Trophoblast cell (in vitro differentiated cells and primary cell): ENCODE results near the gene MED12L.
A peak's percentile ranks its signal among the peaks of the same experiment; 100 is the strongest.

Experiments
- DNase-seq, 2 donors: peaks; one replicate each; pipeline ENCODE4 v3.0.0-alpha.2; 2016
- H2AFZ ChIP-seq: 2 replicates; pipeline ENCODE4 v1.6.1; 2013; ENCODE audit warnings: low read length, moderate library complexity, mild to moderate bottlenecking; ENCODE audit not compliant: insufficient read depth, poor library complexity
- H2AK5ac ChIP-seq: 2 replicates; pipeline ENCODE4 v1.6.1; 2013; ENCODE audit warnings: mild to moderate bottlenecking, low read length
- H2BK120ac ChIP-seq: 2 replicates; pipeline ENCODE4 v1.6.1; 2013; ENCODE audit warnings: low read length, mild to moderate bottlenecking, moderate library complexity; ENCODE audit not compliant: insufficient read depth, poor library complexity
- H2BK12ac ChIP-seq: 2 replicates; pipeline ENCODE4 v1.6.1; 2013; ENCODE audit warnings: mild to moderate bottlenecking, low read length, moderate library complexity
- H2BK5ac ChIP-seq: 2 replicates; pipeline ENCODE4 v1.6.1; 2013; ENCODE audit warnings: low read length, low read depth, moderate library complexity, mild to moderate bottlenecking; ENCODE audit not compliant: poor library complexity
- H3K14ac ChIP-seq: 2 replicates; pipeline ENCODE4 v1.6.1; 2013; ENCODE audit warnings: mild to moderate bottlenecking, low read length
- H3K18ac ChIP-seq: 2 replicates; pipeline ENCODE4 v1.6.1; 2013; ENCODE audit warnings: mild to moderate bottlenecking, low read length
- H3K23ac ChIP-seq: 2 replicates; pipeline ENCODE4 v1.6.1; 2013; ENCODE audit warnings: low read length
- H3K27ac ChIP-seq: 2 replicates; pipeline ENCODE4 v1.5.1; 2013; ENCODE audit warnings: low read depth, mild to moderate bottlenecking, inconsistent platforms, low read length, moderate library complexity
- H3K27me3 ChIP-seq: 2 replicates; pipeline ENCODE4 v1.6.1; 2013; ENCODE audit warnings: inconsistent platforms, mild to moderate bottlenecking, low read length, moderate library complexity; ENCODE audit not compliant: insufficient read depth
- H3K36me3 ChIP-seq, 2 experiments: 1 replicate in 1 of 2; 2 replicates in 1 of 2; pipeline ENCODE4 v1.6.1; 2013; ENCODE audit warnings: low read length in 2 of 2, mild to moderate bottlenecking in 2 of 2, moderate library complexity in 1 of 2; ENCODE audit not compliant: insufficient read depth in 2 of 2, control insufficient read depth in 1 of 2
- H3K4ac ChIP-seq: 2 replicates; pipeline ENCODE4 v1.6.1; 2013; ENCODE audit warnings: low read depth, mild to moderate bottlenecking, low read length, moderate library complexity
- H3K4me1 ChIP-seq, 2 experiments: 1 replicate in 1 of 2; 2 replicates in 1 of 2; pipeline ENCODE4 v1.6.1; 2013; ENCODE audit warnings: low read length in 2 of 2, mild to moderate bottlenecking in 2 of 2, moderate library complexity in 1 of 2; ENCODE audit not compliant: insufficient read depth in 2 of 2, control insufficient read depth in 1 of 2
- H3K4me2 ChIP-seq: 2 replicates; pipeline ENCODE4 v1.6.1; 2013; ENCODE audit warnings: inconsistent platforms, mild to moderate bottlenecking, low read length, moderate library complexity
- H3K4me3 ChIP-seq: 2 replicates; pipeline ENCODE4 v1.5.1; 2013; ENCODE audit warnings: mild to moderate bottlenecking, low read depth, low read length, inconsistent platforms
- H3K79me1 ChIP-seq: one replicate; pipeline ENCODE4 v1.6.1; 2013; ENCODE audit warnings: low read length
- H3K79me2 ChIP-seq: 2 replicates; pipeline ENCODE4 v1.6.1; 2013; ENCODE audit warnings: low read length, mild to moderate bottlenecking; ENCODE audit not compliant: control insufficient read depth, insufficient read depth, poor library complexity
- H3K9ac ChIP-seq: 2 replicates; pipeline ENCODE4 v1.6.1; 2013; ENCODE audit warnings: mild to moderate bottlenecking, low read length
- H3K9me3 ChIP-seq: 2 replicates; pipeline ENCODE4 v1.6.1; 2013; ENCODE audit warnings: low read depth, mild to moderate bottlenecking, control low read depth, inconsistent platforms, low read length; ENCODE audit not compliant: insufficient read depth
- H4K12ac ChIP-seq: 2 replicates; pipeline ENCODE4 v1.6.1; 2013; ENCODE audit warnings: low read depth, mild to moderate bottlenecking, low read length, moderate library complexity
- H4K8ac ChIP-seq: 2 replicates; pipeline ENCODE4 v1.6.1; 2013; ENCODE audit warnings: low read depth, mild to moderate bottlenecking, low read length, moderate library complexity
- H4K91ac ChIP-seq: one replicate; pipeline ENCODE4 v1.6.1; 2013; ENCODE audit warnings: low read depth, mild to moderate bottlenecking, low read length, moderate library complexity
- WGBS: extraction: QIAGEN DNeasy Blood & Tissue Kit; methylation state at CpG from one replicate; pipeline ENCODE4 v1.1.7; 2013; ENCODE audit warnings: missing lambda C conversion rate; ENCODE audit not compliant: insufficient read length, insufficient coverage; ENCODE audit errors: extremely low coverage; 5-methylcytosine and 5-hydroxymethylcytosine counted together

MED12L gene

GRCh38 chr3:151382671-151383070 is 297.2 kb downstream of the MED12L start:
- no peak overlapping the region for H2BK120ac ChIP-seq
- no peaks in the 10 kb centered on the region for H3K4me1 ChIP-seq
- peaks cover 8 to 20% of the 10 kb centered on the region in 2 experiments for H3K36me3 ChIP-seq
- no peaks in the 10 kb centered on the region for H3K79me1 ChIP-seq
- no peak overlapping the region for H3K27ac ChIP-seq
- H2AK5ac ChIP-seq = no peak overlapping the region
- no peak overlapping the region for H2AFZ ChIP-seq
- H3K79me2 ChIP-seq = no peaks in the 10 kb centered on the region
- H3K9ac ChIP-seq = no peak overlapping the region
- no peak overlapping the region for H3K4me3 ChIP-seq
- no peak overlapping the region for H2BK5ac ChIP-seq
- H3K27me3 ChIP-seq = no peaks in the 10 kb centered on the region
- no peak overlapping the region for H3K14ac ChIP-seq
- DNase-seq = no peak
- H4K12ac ChIP-seq = no peak overlapping the region
- no CpG with 5 or more reads among the region's 5 CpGs for WGBS
- H3K23ac ChIP-seq = no peak overlapping the region
- no peak overlapping the region for H2BK12ac ChIP-seq
- no peak overlapping the region for H3K18ac ChIP-seq
- no peak overlapping the region for H3K4me2 ChIP-seq
- H4K91ac ChIP-seq = no peak overlapping the region
- H3K4ac ChIP-seq = no peak overlapping the region
- H3K9me3 ChIP-seq = no peaks in the 10 kb centered on the region
- H4K8ac ChIP-seq = no peak overlapping the region

GRCh38 chr3:151383111-151383510 is 297.6 kb downstream of the MED12L start:
- Histone ChIP-seq H4K8ac (no peak overlapping the region), H3K79me1 (no peaks in the 10 kb centered on the region), H3K27ac (no peak overlapping the region), H3K14ac (no peak overlapping the region), H2BK120ac (peak overlapping the region; percentile 33), H3K9me3 (no peaks in the 10 kb centered on the region), H3K4ac (no peak overlapping the region), H4K12ac (no peak overlapping the region), H3K27me3 (no peaks in the 10 kb centered on the region), H2AFZ (no peak overlapping the region), H3K18ac (no peak overlapping the region), H3K4me1 (no peaks in the 10 kb centered on the region), H4K91ac (no peak overlapping the region), H2BK12ac (peak overlapping the region; percentile 58), H3K4me3 (no peak overlapping the region), H3K4me2 (no peak overlapping the region), H3K79me2 (no peaks in the 10 kb centered on the region), H3K36me3 (peaks cover 8 to 21% of the 10 kb centered on the region in 2 experiments), H3K23ac (no peak overlapping the region), H2AK5ac (no peak overlapping the region), H2BK5ac (peak overlapping the region; percentile 49), H3K9ac (no peak overlapping the region)
- DNase-seq = no peak
- no CpG with 5 or more reads among the region's 2 CpGs for WGBS

GRCh38 chr3:151383956-151384355 is 298.5 kb downstream of the MED12L start:
- no peak overlapping the region for H3K4ac ChIP-seq
- no peak overlapping the region for H3K9ac ChIP-seq
- no peak overlapping the region for H2AK5ac ChIP-seq
- no peak overlapping the region for H3K4me2 ChIP-seq
- no peak overlapping the region for H2AFZ ChIP-seq
- no peak overlapping the region for H4K12ac ChIP-seq
- H3K27ac ChIP-seq = no peak overlapping the region
- H3K9me3 ChIP-seq = no peaks in the 10 kb centered on the region
- no peak for DNase-seq
- H2BK5ac ChIP-seq = no peak overlapping the region
- H3K36me3 ChIP-seq = peaks cover 8 to 21% of the 10 kb centered on the region in 2 experiments
- H3K4me3 ChIP-seq = no peak overlapping the region
- no CpG with 5 or more reads among the region's 3 CpGs for WGBS
- no peak overlapping the region for H3K14ac ChIP-seq
- no peak overlapping the region for H2BK12ac ChIP-seq
- no peak overlapping the region for H4K8ac ChIP-seq
- H2BK120ac ChIP-seq = no peak overlapping the region
- H3K79me2 ChIP-seq = no peaks in the 10 kb centered on the region
- no peak overlapping the region for H3K23ac ChIP-seq
- H4K91ac ChIP-seq = no peak overlapping the region
- no peaks in the 10 kb centered on the region for H3K27me3 ChIP-seq
- H3K4me1 ChIP-seq = no peaks in the 10 kb centered on the region
- H3K18ac ChIP-seq = no peak overlapping the region
- H3K79me1 ChIP-seq = no peaks in the 10 kb centered on the region

GRCh38 chr3:151384741-151385174 is 299.3 kb downstream of the MED12L start, which contains the start of gene P2RY12:
P2RY12 (minus strand) TSS chr3:151384753; CDS start chr3:151338845, 45,908 bp downstream.
- Histone ChIP-seq H3K4ac (no peak within 1 kb of the TSS), H3K4me1 (no peaks in the 10 kb centered on the region), H4K8ac (no peak within 1 kb of the TSS), H3K18ac (no peak within 1 kb of the TSS), H3K79me1 (no peaks in the 10 kb centered on the region), H3K9me3 (no peaks in the 10 kb centered on the region), H3K4me3 (no peak within 1 kb of the TSS), H3K36me3 (peaks cover 9 to 20% of the 10 kb centered on the region in 2 experiments), H3K27me3 (no peaks in the 10 kb centered on the region), H2AFZ (no peak within 1 kb of the TSS), H2BK5ac (no peak within 1 kb of the TSS), H3K9ac (no peak within 1 kb of the TSS), H3K79me2 (no peaks in the 10 kb centered on the region), H2BK12ac (no peak within 1 kb of the TSS), H3K4me2 (no peak within 1 kb of the TSS), H3K27ac (no peak within 1 kb of the TSS), H2BK120ac (no peak within 1 kb of the TSS), H3K14ac (no peak within 1 kb of the TSS), H2AK5ac (peak within 1 kb of the TSS; percentile 89), H4K12ac (no peak within 1 kb of the TSS), H3K23ac (no peak within 1 kb of the TSS), H4K91ac (no peak within 1 kb of the TSS)
- no CpG with 5 or more reads among the region's 4 CpGs for WGBS
- peak in 1 of 2 donors; percentile 14 for DNase-seq
